ENCODE results near the gene MRO.
"Not testable (repeated sequence)": the region's sequence is repeated elsewhere in the genome, so short reads cannot be mapped to it uniquely, and the experiment has no call there.

MRO gene

DNA sequence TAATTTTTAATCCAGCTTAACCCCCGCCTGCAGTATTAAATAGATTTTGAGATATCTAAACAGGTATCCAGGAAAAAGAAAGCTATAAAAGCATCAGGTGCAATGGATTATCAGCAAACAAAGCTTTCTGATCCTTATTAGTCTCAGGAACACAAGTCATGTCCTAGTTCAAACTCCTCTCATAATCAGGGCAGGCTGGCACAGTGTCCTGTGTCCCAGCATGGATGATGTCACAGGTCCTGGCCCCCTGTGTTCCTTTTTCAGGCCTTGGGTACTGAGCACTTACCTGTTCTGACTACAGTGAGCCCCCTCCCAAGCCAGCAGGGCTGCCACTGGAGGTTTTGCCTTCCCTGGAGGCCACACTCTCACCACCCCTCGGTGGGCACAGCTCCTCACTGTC is 19.5 kb upstream of the MRO start:
- DNase-seq (ENCODE audit: extremely low spot score, insufficient read length, low read depth) (no peak), FAIRE-seq (no peak)

DNA sequence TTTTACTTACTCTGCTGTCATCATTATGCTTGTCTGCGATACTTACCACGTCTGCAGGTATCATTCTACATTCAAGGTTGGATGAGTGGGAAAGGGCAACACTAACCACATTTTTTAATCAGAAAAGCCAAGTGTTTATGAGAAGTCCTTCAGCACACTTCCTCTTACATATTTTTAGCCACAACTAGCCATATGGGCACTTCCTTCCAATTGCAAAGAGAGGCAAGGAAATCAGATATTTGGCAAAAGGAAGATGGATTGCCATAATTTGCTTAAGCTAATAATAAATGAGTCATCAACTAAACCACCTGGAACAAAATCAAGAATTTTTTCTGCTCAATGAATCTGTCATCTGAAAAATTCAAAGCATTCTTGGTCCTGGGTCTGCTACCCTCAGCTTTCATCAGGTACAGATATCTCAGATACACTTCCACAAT is 16.7 kb upstream of the MRO start:
- FAIRE-seq: no peak
- DNase-seq (ENCODE audit: extremely low spot score, insufficient read length, low read depth): no peak

DNA sequence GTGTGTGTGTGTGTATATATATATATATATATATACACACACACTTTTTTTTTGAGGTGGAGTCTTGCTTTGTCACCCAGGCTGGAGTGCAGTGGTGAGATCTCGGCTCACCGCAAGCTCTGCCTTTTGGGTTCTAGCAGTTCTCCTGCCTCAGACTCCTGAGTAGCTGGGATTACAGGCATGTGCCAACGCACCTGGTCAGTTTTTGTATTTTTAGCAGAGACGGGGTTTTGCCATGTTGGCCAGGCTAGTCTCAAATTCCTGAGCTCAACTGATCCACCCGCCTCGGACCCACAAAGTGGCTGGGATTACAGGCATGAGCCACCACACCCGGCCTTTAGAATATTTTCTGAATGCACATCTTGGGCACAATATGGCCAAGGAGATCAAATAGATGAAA is 13.7 kb upstream of the MRO start:
- not testable (repeated sequence) for FAIRE-seq; DNase-seq (ENCODE audit: extremely low spot score, insufficient read length, low read depth)

DNA sequence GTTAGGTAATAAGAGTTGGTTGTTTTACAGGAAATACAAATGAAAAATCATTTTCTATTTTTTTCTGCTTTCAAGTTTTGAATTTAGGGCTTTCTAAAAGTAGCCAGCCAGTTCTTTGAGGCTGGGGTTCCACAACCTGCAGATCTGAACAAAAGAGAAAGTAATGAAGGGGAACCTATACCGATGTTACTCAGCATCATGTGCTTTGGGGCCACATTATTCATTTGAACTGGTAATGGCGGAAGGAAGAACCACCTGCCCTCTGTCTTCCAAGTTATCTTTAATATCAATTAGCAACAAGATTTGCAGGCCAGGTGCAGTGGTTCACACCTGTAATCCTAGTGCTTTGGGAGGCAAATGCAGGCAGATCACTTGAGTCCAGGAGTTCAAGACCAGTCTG is 12.9 kb upstream of the MRO start:
- FAIRE-seq: peak; percentile 67
- no peak for DNase-seq (ENCODE audit: extremely low spot score, insufficient read length, low read depth)

DNA sequence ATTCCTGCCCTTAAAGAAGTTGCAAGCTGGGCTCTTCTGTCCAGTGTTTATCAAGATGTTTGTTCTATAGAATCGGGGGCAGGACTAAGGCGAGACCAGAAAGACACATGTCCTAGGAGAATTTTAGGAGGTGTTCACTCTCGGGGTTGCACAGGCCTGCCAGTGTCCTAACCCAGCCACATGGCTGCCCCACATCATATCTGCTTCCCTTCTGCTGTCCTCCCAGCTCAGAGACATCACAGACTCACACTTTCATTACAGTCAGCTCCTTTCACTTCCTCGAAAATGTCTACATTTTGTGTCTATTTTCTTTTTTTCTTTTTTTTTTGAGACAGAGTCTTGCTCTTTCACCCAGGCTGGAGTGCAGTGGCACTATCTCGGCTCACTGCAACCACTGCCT is 10.7 kb upstream of the MRO start:
- FAIRE-seq (no peak), DNase-seq (ENCODE audit: extremely low spot score, insufficient read length, low read depth) (no peak)

DNA sequence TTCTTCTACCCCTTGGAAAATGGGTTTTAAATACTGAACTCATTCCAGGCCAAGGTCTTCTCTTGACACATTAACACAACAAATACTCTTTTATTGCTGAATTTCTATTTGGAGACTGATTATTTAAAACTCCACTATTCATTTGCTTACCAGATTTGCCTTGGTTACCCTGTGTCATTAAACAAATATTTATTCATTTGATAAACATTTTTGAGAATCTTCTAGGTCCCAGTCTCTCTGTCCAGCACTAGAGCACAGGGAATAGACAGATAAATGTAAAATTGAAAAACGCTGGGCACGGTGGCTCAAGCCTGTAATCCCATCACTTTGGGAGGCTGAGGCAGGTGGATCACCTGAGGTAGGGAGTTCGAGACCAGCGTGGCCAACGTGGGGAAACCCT is 9.8 kb upstream of the MRO start:
- DNase-seq (ENCODE audit: extremely low spot score, insufficient read length, low read depth) (no peak), FAIRE-seq (no peak)

DNA sequence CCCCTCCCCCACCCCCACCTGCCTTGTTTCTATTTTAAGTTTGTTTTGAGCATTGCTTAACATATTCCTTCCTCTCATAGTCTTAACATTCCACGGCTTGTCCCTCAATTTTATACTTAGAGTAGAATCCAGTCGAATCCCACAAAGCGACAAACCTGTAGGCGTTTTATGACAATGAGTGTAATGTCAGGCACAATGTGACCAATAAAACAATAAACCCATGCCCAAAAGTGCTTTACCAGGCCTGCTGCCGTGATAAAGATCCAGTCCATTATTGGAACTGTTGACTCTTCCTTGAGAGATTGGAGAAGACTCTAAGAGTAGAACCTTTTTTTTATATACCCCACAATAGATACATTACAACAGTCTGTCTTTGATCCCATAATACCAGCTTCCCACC is 6.2 kb upstream of the MRO start:
- FAIRE-seq: no peak

DNA sequence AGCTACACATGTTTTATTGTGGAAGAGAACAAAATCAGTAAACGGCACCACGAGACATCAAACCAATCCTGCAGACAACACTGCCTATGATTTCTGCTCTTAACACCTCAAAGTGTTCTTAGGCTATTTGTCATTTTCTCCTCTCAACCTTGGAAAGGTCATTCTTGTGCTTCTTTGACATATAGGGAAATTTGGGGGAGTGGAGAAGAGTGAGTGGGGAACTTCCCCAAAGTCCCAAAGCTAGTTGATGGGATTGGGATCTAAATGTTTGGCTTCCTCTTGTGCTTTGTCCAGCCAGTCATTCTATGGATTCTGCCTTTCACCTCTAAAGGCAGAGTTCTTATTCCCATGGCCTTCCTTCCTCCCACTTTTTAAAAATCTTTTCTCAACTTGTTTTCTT is 5.8 kb upstream of the MRO start:
- FAIRE-seq: no peak
- DNase-seq (ENCODE audit: extremely low spot score, insufficient read length, low read depth): no peak

More for the DNA sequence above, 6.2 kb upstream of the MRO start:
- no peak for DNase-seq (ENCODE audit: extremely low spot score, insufficient read length, low read depth)

DNA sequence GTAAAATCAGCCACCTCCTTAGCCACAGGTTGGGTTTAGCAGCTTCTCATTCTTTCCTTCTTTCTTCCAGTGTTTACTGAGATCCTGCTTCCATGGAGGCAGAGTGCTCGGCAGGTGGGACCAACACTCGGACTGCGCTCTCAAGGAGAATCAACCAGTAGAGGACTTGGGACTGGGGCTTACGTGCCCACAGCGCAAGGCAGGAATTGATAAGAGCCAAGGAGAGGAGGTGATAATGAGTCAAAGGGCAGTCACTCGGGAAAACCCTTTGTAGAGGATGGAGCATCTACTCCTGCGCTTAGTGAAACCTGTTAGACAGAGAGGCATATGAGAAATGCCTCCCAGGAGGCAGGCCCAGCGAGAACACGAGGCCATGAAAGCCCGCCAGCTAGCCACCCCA is 2.9 kb upstream of the MRO start:
- FAIRE-seq (no peak), DNase-seq (ENCODE audit: extremely low spot score, insufficient read length, low read depth) (no peak)

DNA sequence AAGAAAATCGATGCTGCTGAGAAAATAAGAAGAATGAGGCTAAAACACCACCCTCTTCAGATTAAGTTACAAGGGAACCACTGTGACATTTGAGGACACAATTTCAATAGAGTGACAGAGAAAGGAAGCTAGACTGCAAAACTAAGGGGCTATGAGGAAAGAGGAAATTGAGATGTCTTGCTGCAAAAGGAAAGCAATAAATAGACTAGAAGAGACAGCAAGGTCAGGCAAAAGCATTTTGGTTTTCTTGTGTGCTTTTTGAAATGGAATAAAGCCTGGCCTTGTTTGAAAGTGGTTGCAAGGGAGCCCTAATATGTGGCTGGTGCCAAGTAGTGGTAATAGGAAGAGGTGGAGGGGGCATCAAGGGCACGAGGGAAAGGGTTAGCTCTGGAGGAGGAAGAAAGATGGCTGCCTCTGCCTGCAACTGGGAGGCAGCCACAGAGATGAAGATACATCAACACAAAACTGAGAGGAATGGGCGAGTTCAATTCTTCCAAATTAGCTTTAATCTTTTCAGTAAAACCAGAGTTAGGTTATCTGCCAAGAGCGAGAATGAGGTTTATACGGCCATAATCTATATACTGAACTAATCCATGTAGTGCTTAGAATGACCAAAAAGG is 1.2 kb upstream of the MRO start:
- no peak for DNase-seq (ENCODE audit: extremely low spot score, insufficient read length, low read depth)
- no peak for FAIRE-seq

DNA sequence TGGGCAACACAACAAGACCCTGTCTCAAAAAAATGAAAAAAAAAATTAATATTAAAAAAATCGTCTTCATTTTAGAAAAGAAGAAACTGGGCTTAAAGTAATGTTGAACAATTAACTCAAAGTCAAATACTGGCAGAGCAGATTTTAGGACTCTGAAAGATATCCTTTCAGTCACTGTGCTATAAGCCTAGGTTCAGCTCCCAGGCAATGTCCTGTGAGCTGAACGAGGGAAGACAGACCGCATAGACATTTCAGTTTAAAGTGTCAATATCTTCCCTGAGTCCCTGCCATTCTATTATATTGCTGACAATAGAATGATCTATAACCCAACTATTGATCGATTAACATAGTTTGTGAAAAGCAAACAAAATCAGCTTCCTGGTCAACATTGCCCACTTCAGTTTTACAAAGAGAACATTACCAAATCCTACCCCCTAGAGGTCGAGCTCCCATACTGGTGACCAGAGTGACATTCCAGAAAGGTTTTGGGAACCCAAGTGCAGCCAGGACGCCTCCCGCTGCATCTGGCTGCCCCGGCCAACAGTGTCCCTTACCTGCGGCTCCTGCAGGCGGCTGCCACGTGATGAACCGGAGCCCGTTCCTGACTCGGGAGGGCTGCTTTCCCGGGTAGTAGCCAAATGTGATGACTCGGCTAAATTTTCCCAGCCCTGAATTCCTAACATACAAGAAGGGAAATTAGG is 639 bp downstream of the MRO start:
- FAIRE-seq (no peak), DNase-seq (ENCODE audit: extremely low spot score, insufficient read length, low read depth) (no peak)

DNA sequence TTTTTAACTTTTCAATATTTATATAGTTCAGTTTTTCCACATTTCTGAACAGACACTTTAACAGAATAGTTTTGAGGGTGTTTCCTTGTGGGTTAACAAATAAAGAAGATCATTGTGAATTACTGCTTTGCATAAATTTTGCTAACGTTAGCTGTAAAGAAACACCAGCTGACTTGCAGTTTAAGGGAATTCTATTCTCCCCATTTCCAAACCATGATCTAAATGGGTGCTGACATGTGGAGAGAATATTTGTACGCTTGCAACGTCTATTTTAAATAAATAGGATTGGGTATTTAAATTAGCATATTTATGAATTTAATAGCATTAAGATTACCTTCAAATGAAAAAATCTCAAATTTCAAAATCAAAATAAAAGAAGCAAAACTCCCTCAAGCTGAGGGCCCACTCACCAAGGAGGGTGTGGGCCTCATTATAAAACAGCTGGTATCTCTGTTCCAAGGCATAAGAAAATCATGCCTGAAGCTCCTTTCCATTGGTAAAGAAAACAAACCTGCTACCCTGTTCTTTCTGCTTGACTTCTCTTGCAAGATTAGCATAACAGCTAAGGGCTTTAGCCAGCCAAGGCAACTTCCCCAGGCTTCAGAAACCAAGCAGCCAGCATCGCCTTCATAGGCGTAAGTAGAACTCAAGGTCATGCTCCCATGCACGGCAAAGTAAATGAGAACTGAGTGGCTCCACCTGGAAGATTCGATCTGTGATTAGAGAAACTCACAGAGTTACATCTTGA is 3.2 kb downstream of the MRO start:
- no peak for FAIRE-seq
- no peak for DNase-seq (ENCODE audit: extremely low spot score, insufficient read length, low read depth)

DNA sequence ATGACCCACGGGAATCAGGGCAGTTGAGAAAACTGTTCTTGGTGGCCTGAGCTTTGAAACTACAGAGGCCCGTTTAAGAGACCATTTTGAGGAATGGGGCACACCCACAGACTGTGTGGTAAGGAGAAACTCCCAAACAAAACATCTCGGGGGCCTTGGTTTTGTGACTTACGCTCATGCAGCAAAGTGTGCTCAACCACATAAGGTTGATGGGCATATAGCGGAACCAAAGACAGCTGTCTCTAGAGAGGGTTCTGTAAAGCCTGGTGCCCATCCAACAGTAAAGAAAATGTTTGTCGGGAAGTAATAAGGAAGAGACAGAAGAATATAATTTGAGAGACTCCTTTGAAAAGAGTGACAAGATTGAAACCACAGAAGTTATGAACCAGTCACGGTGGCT is 5.4 kb downstream of the MRO start:
- FAIRE-seq: no peak
- DNase-seq (ENCODE audit: extremely low spot score, insufficient read length, low read depth): no peak

DNA sequence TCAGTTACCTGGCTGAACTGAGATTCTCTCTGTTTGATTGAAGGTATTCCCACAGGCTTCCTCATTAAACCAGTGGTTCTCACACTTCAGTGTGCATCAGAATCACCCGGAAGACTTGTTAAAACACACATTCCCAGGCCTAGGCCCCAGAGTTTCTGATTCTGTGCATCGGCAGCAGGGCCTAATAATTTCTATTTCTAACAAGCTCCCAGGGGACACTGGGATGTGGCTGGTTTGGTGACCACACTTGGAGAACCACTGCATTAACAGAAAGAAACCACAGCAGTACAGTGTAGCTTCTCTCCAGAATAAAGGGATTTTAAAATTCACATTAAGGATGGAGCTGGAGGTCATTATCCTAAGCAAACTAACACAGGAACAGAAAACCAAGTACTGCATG is 6.5 kb downstream of the MRO start:
- FAIRE-seq (no peak), DNase-seq (ENCODE audit: extremely low spot score, insufficient read length, low read depth) (no peak)

DNA sequence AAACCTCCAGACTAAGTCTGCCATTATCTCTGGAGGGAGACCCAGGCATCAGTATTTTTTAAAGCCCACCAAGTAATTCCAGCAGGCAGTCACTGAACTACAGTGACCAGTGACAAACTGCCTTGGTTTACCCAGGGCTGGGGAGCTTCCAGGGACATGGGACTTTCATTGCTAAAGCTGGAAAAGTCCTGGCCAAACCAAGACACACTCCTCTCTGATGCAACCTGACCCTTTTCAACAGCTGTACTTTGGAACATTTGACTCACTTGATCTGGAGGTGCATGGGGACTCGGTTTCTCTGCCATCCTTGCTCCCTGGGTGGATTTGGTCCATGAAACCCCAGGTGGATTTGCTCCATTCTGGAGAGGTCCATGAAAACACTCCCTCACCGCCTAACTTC is 7.0 kb downstream of the MRO start:
- DNase-seq (ENCODE audit: extremely low spot score, insufficient read length, low read depth) (no peak), FAIRE-seq (no peak)

DNA sequence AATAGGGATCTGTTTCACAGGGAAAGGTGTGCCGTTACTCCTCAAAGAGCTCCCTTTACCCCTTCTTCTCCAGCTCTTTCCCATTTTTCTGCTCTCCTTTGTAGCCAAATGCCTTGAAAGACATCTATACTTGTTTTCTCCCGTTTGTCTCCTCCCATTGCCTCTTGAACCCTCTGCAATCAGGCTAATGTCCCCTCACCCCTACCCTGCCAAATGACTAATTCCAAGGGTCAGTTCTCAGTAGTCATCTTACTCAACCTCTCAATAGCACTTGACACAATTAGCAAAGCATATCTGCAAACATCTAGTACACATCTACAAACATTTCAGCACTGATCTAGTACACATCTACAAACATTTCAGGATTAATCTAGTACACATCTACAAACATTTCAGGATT is 12.6 kb downstream of the MRO start:
- no peak for DNase-seq (ENCODE audit: extremely low spot score, insufficient read length, low read depth)
- FAIRE-seq: no peak

DNA sequence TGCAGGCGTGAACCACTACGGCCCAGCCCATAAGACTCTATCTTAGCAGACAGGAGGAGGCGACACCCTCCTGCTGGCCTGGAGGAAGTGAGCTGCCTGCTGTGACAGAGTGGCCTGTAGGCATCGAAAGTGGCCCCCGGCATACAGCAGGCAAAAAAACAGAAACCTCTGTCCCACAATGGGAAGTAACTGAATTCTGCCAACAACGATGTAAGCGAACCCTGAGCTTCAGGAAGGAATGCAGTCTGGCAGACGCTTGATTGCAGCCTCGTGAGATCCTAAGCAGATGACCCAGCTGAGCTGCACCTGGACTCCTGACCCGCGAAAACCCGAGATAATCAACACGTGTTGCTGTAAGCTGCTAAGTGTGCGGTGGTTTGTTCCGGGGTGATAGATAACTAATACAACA is 13.6 kb downstream of the MRO start:
- no peak for DNase-seq (ENCODE audit: extremely low spot score, insufficient read length, low read depth)
- no peak for FAIRE-seq

DNA sequence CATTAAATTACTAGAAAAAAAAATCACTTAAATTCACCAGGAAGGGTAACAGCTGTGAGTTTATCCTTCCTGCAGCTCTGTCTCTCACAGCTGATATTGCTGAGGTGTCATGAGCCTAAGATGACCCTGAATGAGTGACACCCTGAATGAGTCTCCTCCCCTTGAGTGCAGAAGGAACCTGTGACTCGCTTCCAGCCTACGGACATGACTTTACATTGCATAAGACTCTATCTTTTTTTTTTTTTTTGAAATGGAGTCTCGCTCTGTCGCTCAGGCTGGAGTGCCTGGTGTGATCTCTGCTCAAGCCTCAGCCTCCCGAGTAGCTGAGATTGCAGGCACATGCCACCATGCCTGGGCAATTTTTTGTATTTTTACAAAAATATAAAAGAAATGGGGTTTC is 14.1 kb downstream of the MRO start:
- DNase-seq (ENCODE audit: extremely low spot score, insufficient read length, low read depth) (no peak), FAIRE-seq (no peak)

DNA sequence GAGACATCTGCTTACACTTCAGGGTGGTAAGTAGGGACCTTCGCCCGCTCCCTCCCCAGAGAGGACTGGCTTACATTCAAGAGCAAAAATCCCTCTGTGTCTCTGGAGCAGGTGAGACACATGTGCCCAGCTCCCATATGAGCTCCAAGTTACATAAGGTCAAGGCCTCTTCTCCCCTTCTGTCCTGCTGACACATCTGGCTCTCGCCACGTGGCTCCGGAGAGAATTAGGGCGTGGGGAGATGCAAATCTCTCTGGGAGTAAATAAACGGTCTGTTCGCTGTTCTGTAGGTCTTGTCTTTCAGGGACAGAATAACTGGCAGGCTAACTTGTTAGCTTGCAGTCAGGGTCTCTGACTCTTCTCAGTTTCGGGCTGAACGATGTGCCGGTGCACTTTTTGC is 16.2 kb downstream of the MRO start:
- FAIRE-seq: no peak
- DNase-seq (ENCODE audit: extremely low spot score, insufficient read length, low read depth): no peak

DNA sequence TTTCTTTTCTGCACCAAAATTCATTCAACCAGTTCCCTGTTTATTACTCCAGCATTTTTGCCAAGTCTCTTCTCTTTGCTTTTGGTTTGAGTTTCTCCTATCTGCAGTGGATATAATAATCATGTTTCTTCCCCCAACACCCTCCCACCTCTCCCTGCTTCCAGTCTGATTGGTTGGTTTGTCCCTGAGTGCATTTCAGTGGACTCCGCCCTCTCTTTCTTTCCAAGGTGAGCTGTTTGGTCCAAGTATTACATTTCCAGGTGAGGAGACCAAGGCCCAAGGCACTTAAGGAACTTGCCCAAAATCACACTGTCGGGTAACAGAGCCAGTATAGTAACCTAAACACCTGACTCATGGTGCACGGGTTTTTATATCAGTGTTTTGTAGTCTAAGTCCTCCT is 17.7 kb downstream of the MRO start:
- DNase-seq (ENCODE audit: extremely low spot score, insufficient read length, low read depth) (no peak), FAIRE-seq (no peak)

DNA sequence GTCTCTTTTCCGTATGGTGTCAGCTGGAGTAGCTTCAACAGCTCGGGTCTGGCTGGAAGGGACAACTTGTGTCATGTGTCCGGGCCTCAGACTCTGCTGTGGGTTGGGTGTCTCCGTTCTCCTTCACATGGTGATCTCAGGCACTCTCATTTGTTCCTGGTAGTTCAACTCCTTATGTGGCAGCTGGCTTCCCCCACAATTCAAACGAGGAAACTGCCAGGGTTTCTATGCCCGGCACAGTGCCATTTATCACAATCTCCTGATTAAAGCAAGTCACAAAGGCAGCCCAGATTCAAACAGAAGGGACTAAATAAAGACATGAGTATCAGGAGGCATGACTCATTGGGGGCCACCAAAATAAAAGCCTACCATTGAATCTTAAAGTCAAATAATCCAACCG is 22.7 kb downstream of the MRO start:
- DNase-seq (ENCODE audit: extremely low spot score, insufficient read length, low read depth): no peak
- no peak for FAIRE-seq

Measured in GM18507 (cell line).